ENCODE measurements around the gene FLRT2. TPM values are rescaled to one million over a fixed set of nuclear protein-coding genes. Genes with fewer than 3 reads are reported as not detected.

Gene FLRT2
- total RNA-seq, 1 experiment from 2014 or later = 0.17 TPM

- intact Hi-C loops (cut with micrococcal nuclease) = no loop called here
- Histone ChIP-seq H3K27ac (ENCODE audit: low read depth, low read length) (no peak overlapping the region), H3K4me2 (ENCODE audit: low read length) (no peak overlapping the region), H3K36me3 (ENCODE audit: control insufficient read depth in 1 of 2, insufficient read depth in 2 of 2, low read length in 2 of 2) (no peaks in the 10 kb centered on the region), H4K20me1 (ENCODE audit: insufficient read depth) (no peaks in the 10 kb centered on the region), H2AFZ (ENCODE audit: low read depth, low read length, poor library complexity, severe bottlenecking) (no peak overlapping the region), H3K9ac (ENCODE audit: low read length) (no peak overlapping the region), H3K4me1 (ENCODE audit: control insufficient read depth in 1 of 2, insufficient read depth in 2 of 2, low read length in 2 of 2) (no peaks in the 10 kb centered on the region), H3K4me3 (replicated peaks in 1 of 2; ENCODE audit: low read depth in 1 of 2, low read length in 2 of 2) (no peak overlapping the region), H3K79me2 (ENCODE audit: insufficient read depth, low read length) (no peaks in the 10 kb centered on the region), H3K9me3 (ENCODE audit: control insufficient read depth in 1 of 2, insufficient read depth in 1 of 2, low read depth in 1 of 2, low read length in 2 of 2) (peaks cover 10 to 21% of the 10 kb centered on the region in 2 experiments; a peak in 2 of 4 replicates), H3K9me2 (ENCODE audit: insufficient read depth) (no peaks in the 10 kb centered on the region), H3K27me3 (ENCODE audit: insufficient read depth, low read length) (no peaks in the 10 kb centered on the region)
- no TSS peak for BruUV-seq (replicated peaks)
- ChIA-PET CTCF (no interaction called here), POLR2A (no interaction called here), RAD21 (ENCODE audit: low non-redundant PET in 1 of 2, low total read pairs in 2 of 2, uncharacterized antibody in 2 of 2, unreplicated experiment in 2 of 2) (no interaction called here)
- no peak for TF ChIP-seq RAD21 (IDR thresholded peaks at IDR 0.05; ENCODE audit: low read depth)
- TF ChIP-seq EZH2phosphoT487 (IDR thresholded peaks at IDR 0.05; ENCODE audit: borderline replicate concordance) = no peak
- no peak for TF ChIP-seq SP1 (IDR thresholded peaks at IDR 0.05; ENCODE audit: low read depth)
- no peak for TF ChIP-seq MAX (IDR thresholded peaks at IDR 0.05)
- no peak for TF ChIP-seq EZH2 (IDR thresholded peaks at IDR 0.05)
- TF ChIP-seq ZFX (IDR thresholded peaks at IDR 0.05) = no peak
- TF ChIP-seq SRF (IDR thresholded peaks at IDR 0.05; ENCODE audit: low read depth) = no peak
- TF ChIP-seq CEBPB (IDR thresholded peaks at IDR 0.05; ENCODE audit: low read depth) = no peak
- no peak for TF ChIP-seq CBX3 (IDR thresholded peaks at IDR 0.05; ENCODE audit: low read depth)
- TF ChIP-seq POLR2A (IDR thresholded peaks at IDR 0.05; ENCODE audit: borderline replicate concordance, extremely low read depth, insufficient read depth, insufficient read length) = no peak
- TF ChIP-seq ELF1 (IDR thresholded peaks at IDR 0.05; ENCODE audit: borderline replicate concordance, low read depth) = no peak
- TF ChIP-seq FOSL1 (IDR thresholded peaks at IDR 0.05; ENCODE audit: low read depth) = no peak
- no peak for TF ChIP-seq CTCF (IDR thresholded peaks at IDR 0.05 in 2 of 3, conservative IDR thresholded peaks at IDR 0.05 in 1 of 3; ENCODE audit: borderline replicate concordance in 1 of 3, insufficient read depth in 1 of 3, low read depth in 2 of 3, low read length in 2 of 3)
- TF ChIP-seq TCF7L2 (IDR thresholded peaks at IDR 0.05; ENCODE audit: borderline replicate concordance, extremely low read depth, insufficient read depth, insufficient read length) = no peak
- TF ChIP-seq ZBTB33 (IDR thresholded peaks at IDR 0.05; ENCODE audit: extremely low read depth, insufficient replicate concordance, low read length) = no peak
- no peak for TF ChIP-seq SIN3A (IDR thresholded peaks at IDR 0.05; ENCODE audit: low read depth)
- TF ChIP-seq JUND (IDR thresholded peaks at IDR 0.05) = no peak
- TF ChIP-seq ATF3 (IDR thresholded peaks at IDR 0.05) = no peak
- TF ChIP-seq REST (IDR thresholded peaks at IDR 0.05; ENCODE audit: low read depth) = no peak
- no peak for TF ChIP-seq YY1 (IDR thresholded peaks at IDR 0.05; ENCODE audit: extremely low read depth, insufficient replicate concordance, low read depth, low read length)
- ATAC-seq = no peak
- no peak for DNase-seq (ENCODE audit: low read depth, low spot score)
Observed at GRCh38 chr14:85549697-85550096, 19.8 kb downstream of the FLRT2 start.

All from HCT116 (cell line).